ENCODE results near the gene RNPC3.

The RNPC3 gene, protein sequence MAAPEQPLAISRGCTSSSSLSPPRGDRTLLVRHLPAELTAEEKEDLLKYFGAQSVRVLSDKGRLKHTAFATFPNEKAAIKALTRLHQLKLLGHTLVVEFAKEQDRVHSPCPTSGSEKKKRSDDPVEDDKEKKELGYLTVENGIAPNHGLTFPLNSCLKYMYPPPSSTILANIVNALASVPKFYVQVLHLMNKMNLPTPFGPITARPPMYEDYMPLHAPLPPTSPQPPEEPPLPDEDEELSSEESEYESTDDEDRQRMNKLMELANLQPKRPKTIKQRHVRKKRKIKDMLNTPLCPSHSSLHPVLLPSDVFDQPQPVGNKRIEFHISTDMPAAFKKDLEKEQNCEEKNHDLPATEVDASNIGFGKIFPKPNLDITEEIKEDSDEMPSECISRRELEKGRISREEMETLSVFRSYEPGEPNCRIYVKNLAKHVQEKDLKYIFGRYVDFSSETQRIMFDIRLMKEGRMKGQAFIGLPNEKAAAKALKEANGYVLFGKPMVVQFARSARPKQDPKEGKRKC

DNA sequence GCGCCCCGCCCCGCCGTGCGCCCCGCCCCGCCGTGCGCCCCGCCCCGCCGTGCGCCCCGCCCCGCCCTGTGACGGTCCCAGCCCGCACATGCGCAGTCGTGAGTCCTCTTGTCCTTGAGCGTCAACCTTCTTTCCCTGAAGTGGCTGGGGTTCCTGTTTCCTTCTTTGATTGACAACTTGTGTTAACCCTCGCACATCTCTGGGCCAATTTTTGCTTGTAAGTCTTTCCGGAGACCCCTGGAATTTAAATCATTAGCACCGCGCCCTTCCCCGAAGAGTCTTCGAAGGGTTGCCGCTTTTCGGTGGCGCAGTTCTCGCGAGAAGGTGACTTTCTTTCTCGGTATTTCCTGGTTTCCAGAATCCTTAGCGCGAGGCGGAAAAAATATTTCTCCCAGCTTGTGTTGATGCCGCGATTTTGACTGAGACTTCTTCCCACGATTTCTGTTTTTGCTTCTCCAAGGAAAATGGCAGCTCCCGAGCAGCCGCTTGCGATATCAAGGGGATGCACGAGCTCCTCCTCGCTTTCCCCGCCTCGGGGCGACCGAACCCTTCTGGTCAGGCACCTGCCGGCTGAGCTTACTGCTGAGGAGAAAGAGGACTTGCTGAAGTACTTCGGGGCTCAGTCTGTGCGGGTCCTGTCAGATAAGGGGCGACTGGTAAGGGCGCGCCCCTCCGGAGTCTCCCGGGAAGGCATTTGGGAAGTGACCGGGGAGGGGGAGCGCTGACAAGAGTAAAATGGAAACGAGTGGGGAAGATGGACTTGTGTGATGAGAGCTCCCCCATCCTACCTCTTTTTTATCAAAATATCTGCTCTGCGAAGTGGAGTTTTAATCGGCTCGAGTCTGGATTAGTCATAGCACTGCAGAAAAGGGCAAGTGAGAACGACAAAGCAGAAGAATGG, at the start of gene RNPC3:
Gene RNPC3 (plus strand): TSS at position 93 of the 901 bp plus-strand sequence. CDS start 372 bp downstream, at position 465.
- DNase-seq, result peak; percentile 51

DNA sequence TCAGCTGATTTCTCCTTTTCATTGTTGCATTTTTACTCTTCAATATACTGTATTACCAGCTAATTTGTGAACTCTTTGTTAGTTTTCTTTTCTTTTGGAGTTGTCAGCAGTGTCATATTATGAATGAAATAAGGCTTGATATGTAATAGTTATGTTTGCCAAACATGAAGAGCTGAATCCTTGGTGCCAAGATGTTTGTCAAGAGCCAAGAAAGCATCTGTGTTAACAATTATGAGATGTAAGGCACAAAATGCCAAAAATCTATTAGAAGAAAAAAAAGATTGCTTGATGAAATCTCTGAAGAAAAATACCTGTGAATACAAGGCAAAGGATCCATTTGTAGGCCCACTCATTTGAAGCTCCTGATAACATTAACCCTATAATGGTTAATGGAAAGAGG, 48.4 kb upstream of the RNPC3 start:
- DNase-seq, result no peak

DNA sequence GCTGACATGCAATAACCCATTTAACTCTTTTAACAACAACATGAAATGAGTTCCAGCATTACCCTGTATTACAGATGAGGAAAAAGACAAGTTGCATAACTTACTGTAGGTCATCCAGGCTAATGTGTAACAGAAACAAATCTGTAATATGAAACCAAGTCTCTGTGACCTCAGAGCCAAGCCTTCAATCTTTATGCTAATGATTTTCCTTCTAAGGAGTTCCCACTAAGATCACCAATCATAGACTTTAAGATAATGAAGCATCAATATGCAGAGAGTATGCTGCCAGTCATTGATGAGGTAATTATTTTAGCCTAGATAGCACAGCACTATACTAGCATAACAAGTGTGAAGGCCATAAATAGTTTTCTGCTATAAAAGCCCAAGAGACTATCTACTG, 35.6 kb upstream of the RNPC3 start:
- DNase-seq, result no peak

DNA sequence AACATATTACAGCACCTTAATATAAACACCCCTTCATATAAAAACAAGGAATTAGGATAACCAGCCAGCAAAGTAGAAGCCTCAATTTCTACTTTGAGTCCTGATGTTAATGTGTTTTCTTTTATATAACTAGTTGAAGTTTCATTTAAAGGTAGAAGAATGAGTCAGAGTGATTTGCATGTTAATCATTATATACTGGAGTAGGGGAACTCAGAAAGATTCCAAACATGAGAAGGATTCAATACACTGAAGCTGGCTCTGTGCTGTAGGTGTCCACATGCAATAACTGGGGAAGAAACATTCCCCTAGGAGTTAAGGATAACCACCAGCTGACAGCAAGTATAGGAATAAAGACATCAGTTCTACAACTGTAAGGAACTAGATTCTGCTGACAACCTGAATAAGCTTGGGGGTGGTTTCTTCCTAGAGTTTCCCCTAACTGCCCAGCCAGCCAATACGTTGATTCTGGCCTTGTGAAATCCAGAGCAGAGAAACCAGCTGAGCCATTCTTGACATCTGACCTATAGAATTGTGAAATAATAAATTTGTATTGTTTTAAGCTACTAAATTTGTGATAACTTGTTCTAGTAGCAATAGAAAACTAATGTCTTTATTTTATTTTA, 33.4 kb upstream of the RNPC3 start:
- no peak for DNase-seq

DNA sequence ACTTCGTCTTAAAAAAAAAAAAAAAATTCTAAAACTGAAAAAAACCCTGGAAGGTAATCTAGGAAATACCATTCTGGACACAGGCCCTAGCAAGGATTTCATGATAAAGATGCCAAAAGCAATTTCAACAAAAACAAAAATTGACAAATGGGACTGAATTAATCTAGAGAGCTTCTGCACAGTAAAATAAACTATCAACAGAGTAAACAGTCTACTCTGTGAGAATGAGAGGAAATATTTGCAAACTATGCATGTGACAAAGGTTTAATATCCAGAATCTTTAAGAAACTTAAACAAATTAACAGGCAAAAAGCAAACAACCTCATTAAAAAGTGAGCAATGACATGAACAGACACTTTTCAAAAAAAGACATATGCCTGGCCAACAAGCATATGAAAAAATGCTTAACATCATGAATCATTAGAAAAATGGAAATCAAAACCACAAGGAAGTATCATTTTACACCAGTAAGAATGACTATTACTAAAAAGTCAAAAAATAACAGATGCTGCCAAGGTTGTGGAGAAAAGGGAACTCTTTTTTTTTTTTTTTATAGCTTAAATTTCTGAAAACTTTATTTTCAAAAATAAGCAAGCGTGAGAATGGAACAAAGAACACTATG, 29.4 kb upstream of the RNPC3 start:
- DNase-seq, result no peak

DNA sequence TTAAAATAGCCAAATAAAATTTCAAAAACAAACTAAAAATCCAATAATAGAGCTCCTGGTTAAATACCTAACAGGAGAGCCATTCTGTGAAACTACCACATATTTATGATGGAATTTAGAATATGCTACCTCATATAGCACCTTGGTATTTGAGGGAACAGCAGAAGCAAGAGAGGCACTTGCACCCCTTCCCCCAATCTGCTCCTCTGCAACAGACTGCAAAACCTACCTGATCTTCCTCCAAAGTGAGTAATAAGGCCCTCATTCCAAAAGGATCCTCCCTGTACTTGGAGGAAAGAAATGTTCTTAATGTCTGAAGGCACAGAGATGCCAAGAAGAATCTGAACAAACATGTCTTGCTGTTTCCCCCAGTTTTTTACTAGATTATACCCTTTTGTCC, 28.1 kb upstream of the RNPC3 start:
- DNase-seq, result no peak

DNA sequence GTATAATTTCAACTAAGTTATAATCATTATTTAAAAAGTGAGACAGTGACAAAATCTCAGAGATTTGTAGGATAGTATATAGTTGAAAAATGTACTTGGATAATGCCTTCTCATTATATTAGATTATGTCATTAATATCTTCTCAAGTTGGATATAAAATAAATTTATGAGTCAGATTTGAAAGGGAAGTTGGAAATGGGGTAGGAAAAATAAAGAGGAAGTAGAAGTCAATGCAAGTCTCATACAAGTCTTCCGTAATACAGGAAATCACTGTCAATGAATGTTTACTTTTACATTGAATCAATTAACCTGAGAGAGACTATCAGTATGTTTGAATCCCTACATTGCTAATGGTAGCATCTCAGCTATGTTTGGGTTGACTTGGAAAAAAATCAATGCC, 16.2 kb upstream of the RNPC3 start:
- no peak for DNase-seq

DNA sequence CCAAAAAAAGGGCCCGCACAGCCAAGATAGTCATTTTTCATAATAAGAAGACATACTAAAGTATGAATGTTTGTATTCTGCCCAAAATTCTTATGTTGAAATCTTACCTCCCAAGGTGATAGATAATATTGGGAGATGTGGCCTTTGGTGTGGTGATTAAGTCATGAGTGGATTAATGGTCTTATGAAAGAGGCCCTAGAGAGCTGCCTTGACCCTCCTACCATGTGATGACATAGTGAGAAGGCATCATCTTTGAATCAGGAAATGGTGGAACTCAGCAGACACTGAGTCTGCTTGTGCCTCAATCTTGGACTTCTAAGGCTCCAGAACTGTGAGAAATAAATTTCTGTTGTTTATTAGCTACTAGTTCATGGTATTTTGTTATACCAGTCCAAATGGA, 11.8 kb upstream of the RNPC3 start:
- no peak for DNase-seq

DNA sequence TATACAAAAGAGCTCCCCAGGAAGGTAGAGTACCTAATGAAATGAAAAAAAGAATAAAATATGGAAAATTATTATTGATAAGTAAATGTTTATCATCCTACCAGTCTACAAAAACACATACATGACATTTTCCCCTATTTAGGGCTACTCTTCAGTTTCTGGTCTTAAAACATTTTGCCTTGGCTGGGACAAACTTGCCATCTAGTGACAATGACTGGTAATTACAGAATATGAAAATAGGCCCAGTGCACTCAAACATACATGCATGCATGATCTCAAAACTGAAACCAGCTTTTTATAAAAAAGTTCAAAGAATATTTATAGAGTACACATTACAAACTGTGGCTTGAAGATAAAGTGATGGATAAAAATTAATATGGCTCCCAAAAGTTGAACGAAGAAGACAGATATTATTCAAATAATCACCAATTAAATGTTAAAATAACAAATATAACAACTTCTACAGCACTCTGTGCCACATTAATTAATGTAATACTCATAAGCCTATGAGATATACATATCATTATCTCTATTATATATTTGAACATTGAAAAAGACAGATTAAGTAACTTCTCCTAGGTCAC, 10.5 kb upstream of the RNPC3 start:
- DNase-seq, result peak; percentile 19

DNA sequence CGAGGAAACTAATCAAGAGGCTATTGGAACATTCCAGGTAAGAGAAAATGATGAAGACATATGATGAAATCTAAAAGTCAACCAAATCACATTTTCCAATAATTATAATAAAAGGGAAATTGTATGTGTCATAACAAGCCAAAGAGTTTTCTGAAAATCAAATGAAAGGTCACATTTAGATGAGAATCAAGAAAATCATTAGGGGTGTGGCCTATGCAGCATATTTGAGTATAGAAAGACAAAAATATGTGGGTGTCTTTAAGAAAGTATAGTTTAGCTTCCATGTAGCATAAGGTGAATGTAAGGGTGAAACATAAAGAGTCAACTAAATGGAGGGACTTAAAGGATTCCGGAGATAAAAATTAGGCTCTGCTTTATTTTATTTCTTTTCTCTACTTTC, 9.2 kb upstream of the RNPC3 start:
- no peak for DNase-seq

DNA sequence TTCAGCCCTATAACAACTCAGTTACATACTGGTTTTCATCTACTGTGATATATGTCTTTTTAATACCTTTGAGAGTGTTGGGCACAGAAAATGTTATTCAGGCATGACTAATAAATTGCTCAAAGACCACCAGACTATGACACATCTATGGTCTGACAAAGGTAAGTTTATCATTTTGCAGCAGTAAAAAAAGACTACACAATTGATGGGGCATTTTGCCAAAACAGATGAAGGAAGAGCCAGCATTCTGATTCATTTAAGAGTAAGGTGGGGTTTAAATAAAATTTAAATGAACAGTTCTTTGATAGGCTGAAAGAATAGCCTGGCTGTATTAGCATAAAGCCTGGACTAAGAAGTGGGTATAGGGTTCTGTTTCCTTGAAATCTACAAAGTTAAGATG, 8.8 kb upstream of the RNPC3 start:
- DNase-seq, result no peak

DNA sequence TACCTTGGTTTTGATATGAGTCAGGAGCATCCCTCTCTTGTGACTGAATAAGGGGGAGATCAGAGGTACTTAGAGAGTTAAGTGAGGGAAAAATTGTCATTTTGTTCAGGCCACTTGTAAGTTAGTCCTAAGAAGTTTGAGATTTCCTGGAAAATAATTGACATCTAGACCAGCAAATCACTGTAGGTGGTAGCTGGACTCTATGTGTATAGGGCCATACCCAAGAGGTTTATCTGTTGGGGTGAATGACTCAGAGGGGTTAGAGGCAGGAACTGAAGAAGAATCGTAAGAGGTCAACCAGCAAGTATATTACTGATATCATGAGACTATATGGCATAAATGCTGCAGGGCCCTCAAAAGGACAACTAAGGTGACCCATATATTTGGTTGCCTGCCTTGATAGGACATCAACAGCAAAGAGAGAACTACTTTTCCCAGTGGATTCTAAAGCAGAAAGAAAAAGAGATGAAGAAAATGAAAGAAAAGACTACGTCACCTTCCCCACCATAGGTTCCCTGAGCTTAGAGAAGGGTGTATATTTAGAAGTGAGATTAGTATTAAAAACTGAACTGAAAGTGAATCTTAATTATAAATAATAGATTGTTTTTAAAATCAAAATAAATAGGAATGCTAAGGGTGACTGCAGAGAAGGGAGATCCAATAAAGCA, 8.0 kb upstream of the RNPC3 start:
- DNase-seq, result no peak

DNA sequence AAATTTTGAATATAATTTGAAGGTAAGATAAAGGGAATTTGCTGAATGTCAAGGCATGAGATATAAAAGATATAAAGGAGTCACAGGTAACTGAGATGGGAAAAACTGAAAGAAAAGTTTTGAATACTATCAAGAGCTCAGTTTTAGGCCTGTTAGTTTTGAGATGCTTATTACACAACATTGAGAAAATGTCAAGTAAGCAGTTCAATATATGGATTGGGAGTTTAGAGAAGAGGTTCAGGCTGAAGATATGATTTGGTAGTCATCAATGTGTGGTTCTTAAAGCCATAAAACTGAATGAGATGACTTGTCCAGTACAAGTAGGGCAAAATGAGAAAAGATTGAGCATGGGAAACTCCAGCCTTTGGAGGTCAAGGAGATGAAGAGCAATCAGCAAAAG, 4.7 kb upstream of the RNPC3 start:
- no peak for DNase-seq

DNA sequence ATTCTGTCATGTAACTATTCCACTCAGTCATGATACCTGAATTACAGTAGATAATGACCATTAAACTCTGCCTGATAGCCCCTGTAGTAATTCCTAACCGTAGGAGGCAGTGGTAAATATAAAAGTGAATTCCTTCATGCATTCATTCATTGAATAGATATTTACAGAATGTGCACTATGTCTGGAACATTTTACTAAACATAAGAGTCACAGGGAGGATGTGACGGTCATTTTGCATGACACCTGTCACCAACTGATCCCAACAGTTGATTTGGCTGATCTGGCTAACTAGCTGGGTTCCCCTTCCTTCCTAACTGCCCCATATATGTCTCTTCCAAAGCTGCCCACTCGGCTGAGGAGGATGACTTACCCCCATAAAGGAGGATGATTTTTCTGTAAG, 2.2 kb upstream of the RNPC3 start:
- DNase-seq, result no peak

DNA sequence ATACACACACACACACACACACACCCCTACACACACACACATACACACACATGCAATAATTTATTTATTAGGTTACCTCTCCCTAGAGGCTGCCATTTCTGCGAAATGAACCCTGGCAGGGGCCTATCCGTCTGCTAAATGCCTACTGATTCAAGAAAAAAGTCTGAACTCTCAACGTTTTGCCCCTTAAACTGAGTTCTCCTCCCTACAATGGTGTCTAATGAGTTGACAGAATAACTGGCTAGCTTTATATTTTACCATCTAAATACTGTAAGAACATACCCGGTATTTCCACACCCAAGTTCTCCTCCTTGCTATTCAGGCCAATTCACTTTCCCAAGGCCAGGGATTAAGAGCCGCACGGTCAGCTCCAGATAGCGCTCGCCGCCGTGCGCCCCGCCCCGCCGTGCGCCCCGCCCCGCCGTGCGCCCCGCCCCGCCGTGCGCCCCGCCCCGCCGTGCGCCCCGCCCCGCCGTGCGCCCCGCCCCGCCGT, 339 bp upstream of the RNPC3 start:
- DNase-seq, result no peak

DNA sequence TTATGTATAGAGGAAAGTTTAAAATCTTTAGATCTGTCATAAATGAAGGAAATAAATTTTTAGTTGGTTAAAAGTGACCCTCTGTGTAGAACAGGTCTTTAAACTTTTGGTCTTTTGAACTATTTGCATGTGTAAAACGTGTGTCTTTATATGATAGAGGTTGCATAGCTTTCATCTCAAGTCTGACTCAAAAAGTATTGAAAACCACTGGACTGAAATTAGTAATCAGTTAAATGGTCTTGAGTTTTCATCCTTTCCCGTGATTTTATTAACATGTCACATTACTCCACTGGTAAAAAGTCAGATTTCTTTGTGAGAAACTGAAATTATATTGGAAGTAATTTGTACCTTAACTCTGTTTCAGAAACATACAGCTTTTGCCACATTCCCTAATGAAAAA, 1.8 kb downstream of the RNPC3 start:
- DNase-seq, result no peak

DNA sequence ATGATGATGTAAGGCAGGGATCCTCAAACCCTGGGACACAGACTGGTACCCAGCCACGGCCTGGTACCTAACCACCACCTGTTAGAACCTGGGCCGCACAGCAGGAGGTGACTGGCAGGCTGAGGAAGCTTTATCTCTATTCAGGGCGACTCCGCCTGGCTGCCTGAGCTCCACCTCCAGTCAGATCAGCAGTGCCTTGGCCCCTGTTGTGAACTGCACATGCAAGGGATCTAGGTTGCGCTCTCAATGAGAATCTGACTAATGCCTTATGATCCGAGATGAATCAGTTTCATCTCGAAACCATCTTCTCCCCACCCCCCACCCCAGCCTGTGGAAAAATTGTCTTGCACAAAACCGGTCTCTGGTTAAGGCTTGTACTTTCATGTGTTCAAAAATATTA, 4.2 kb downstream of the RNPC3 start:
- DNase-seq, result no peak

DNA sequence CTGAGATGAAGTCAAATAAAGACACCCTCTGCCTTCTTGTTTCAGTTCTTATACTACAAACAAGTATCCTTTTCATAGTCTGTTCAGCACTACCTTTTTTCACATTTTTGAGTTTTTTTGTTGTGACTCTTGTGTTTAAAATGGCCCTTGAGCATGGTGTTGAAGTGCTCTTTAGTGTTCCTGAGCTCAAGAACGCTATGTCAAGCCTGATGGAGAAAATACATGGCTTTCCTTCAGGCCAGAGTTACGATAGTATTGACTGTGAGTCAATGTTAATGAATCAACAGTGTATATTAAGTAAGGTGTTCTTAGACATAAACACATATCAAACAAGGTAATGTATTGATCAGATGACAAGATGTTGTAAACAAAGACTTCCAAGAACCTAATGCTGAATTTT, 12.7 kb downstream of the RNPC3 start:
- no peak for DNase-seq

DNA sequence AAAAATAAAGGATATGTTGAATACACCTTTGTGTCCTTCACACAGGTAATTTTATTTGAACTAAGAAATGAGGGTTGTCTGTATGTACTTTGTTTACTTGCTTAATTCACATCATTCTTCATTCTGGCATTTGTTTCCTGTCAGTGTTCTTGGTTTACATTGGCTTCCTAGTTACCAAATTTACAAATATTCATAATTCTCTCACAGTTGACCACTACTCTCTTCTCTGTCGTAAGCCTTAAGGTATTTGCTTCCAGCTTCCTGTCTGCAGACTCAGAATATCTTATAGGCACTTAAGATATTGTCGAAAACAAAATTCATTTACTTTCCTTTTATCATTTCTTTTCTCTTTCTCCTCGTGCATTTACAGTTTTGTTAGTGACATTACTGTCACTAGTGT, 15.9 kb downstream of the RNPC3 start:
- DNase-seq, result no peak

DNA sequence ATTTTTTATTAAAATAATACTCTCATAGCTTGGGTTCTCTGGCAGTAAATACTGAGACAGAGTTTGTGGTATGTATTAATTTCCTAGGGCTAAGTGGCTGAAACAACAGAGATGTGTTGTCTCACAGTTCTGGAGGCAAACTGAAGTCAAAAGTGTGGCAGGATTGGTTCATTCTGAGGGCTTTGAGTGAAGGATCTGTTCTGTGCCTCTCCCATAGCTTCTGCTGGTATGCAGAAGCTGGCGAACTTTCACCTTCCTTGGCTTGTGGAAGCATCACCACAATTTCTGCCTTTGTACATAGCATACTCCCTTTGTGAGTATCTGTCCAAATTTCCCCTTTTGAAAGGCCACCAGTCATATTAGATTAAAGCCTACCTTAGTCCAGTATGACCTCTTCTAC, 21.0 kb downstream of the RNPC3 start:
- no peak for DNase-seq

DNA sequence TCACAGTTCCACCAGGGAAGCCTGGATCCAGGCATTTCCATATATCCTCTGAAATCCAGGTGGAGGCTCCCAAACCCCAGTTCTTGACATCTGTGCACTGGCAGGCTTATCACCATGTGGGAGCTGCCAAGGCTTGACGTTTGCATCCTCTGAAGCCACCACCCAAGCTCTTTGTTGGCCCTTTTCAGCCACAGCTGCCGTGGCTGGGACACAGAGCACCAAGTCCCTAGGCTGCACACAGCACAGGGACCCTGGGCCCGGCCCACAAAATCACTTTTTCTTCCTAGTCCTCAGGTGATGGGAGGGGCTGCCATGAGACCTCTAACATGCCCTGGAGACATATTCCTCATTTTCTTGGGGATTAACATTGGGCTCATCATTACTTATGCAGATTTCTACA, 22.3 kb downstream of the RNPC3 start:
- no peak for DNase-seq

DNA sequence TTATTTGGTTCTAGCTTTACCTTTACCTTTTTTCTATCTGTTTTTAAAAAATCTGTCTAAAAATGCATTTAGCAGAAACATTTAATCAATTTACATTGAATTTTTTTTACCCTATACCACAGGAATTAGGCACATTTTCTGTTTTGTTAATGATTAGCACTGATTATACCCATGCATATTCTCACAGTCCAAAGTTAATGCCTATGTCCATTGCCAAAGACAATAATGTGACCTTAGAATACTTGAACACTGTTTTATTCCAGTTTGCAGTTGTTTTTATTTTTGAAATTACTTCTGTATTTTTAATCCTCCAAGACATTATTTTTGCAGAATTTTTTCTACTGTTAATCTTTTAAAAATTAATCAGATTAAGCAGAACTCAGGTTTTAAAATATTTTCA, 34.9 kb downstream of the RNPC3 start:
- DNase-seq, result no peak

Data from NCI-H524 treated with DMSO at 0.1 percent for 48 hours (cell line).